ENCODE results near the gene SCT. TPM values are rescaled to one million over a fixed set of nuclear protein-coding genes. Genes with fewer than 3 reads are reported as not detected.

The SCT gene
- total and polyA plus RNA-seq, 4 donors = not detected

DNA sequence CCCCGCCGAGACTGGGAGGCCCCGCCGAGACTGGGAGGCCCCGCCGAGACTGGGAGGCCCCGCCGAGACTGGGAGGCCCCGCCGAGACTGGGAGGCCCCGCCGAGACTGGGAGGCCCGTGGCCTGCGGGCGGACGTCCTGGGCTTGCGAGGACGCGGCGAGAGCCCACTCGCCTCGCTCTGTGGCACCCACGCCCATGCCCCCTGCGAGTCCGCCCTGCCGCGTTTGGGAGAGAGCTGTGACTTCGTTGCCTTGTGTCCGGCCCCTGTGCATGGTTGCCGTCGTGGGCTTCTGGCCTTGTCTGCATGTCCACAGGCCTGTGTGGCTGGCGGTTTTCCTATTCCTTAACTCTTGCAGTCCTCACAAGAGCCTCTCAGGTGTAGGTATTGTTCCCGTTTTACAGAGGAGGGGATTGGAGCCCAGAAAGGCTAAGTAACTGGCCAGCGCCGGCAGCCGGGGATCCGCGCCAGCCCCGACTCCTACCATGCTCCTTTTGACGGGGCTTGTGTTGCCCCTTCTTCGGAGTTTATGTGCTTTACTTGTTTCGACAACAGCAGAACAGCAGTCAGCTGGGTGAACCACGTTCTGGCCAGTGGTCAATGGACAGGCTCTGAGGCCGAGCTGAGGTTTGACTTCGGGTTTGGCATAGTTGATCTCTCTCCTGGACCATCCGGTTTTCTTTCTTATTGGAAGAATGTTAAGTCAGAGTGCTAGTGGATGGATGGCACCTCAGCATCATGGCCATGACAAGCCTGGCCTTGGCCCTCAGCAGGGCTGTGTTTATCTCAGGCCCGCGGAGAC lies 50.0 kb downstream of the SCT start:
- intact Hi-C loops (cut with DNase I) = loop anchor here in 1 of 2 donors (5.0 kb wide), 1 partner anchor 35 kb away; no protein-coding TSS in a partner anchor
- WGBS, 2 donors = 5% methylated on average over 40 to 46 of the region's 48 CpGs

More for the DNA sequence above, 50.0 kb downstream of the SCT start:
- no peaks in the 10 kb centered on the region for H3K27me3 ChIP-seq (ENCODE audit: control insufficient read depth in 1 of 2, insufficient read depth in 2 of 2, low read length in 1 of 2)
- no peaks in the 10 kb centered on the region for H3K9me3 ChIP-seq (ENCODE audit: control insufficient read depth, low read length)
- peak overlapping the region; percentile 67 to 69 for H3K4me3 ChIP-seq (ENCODE audit: low read length in 2 of 2)
- H3K36me3 ChIP-seq (ENCODE audit: control insufficient read depth in 1 of 2, insufficient read depth in 2 of 2, low read length in 1 of 2) = no peaks in the 10 kb centered on the region
- no peaks in the 10 kb centered on the region for H3K4me1 ChIP-seq (ENCODE audit: control insufficient read depth in 1 of 2, insufficient read depth in 2 of 2, low read length in 2 of 2)
- H3K27ac ChIP-seq (ENCODE audit: low read depth in 1 of 2, low read length in 2 of 2) = peak overlapping the region in 1 of 2 donors; percentile 49
- DNase-seq (no peak), ATAC-seq (ENCODE audit: low FRiP score) (no peak)

Other genes starting within 250 kb of the SCT start
- gene PKP3, start 233.0 kb downstream of the SCT start, total RNA-seq = under 1 TPM in 1 of 2 donors, not detected in 1; 0.42 TPM
- gene PKP3, start 233.0 kb downstream of the SCT start, polyA plus RNA-seq = 10 to 100 TPM in 1 of 2 donors, under 1 TPM in 1; 0.05 to 10.9 TPM
- gene SIGIRR, start 212.2 kb downstream of the SCT start, total RNA-seq = 10 to 100 TPM; 19.8 to 47.8 TPM
- gene SIGIRR, start 212.2 kb downstream of the SCT start, polyA plus RNA-seq = 10 to 100 TPM; 27.8 to 52.7 TPM
- 1 to 10 TPM; 1.3 to 2.8 TPM for gene ANO9, start 185.2 kb downstream of the SCT start, total RNA-seq
- 1 to 10 TPM in 1 of 2 donors, under 1 TPM in 1; 0.41 to 8.1 TPM for gene ANO9, start 185.2 kb downstream of the SCT start, polyA plus RNA-seq
- gene PTDSS2, start 176.9 kb downstream of the SCT start, total RNA-seq = 10 to 100 TPM; 19.2 to 34.1 TPM
- gene PTDSS2, start 176.9 kb downstream of the SCT start, polyA plus RNA-seq = 10 to 100 TPM; 10.1 to 47.6 TPM
- gene RNH1, start 119.9 kb downstream of the SCT start, total RNA-seq = 100 to 1,000 TPM; 146 to 184 TPM
- 100 to 1,000 TPM; 125 to 224 TPM for gene RNH1, start 119.9 kb downstream of the SCT start, polyA plus RNA-seq
- 10 to 100 TPM; 35.9 to 44.9 TPM for gene HRAS, start 91.6 kb downstream of the SCT start, total RNA-seq
- 100 to 1,000 TPM in 1 of 2 donors, 10 to 100 TPM in 1; 75.9 to 142 TPM for gene HRAS, start 91.6 kb downstream of the SCT start, polyA plus RNA-seq
- 1 to 10 TPM; 1.0 to 1.3 TPM for gene LRRC56, start 89.7 kb downstream of the SCT start, total RNA-seq
- gene LRRC56, start 89.7 kb downstream of the SCT start, polyA plus RNA-seq = 1 to 10 TPM in 1 of 2 donors, under 1 TPM in 1; 0.25 to 1.5 TPM
- gene LMNTD2, start 66.4 kb downstream of the SCT start, total RNA-seq = 1 to 10 TPM; 1.4 to 1.9 TPM
- 1 to 10 TPM; 1.7 to 1.9 TPM for gene LMNTD2, start 66.4 kb downstream of the SCT start, polyA plus RNA-seq
- 1 to 10 TPM; 5.6 to 8.5 TPM for gene RASSF7, start 66.2 kb downstream of the SCT start, total RNA-seq
- 1 to 10 TPM; 8.4 to 9.9 TPM for gene RASSF7, start 66.2 kb downstream of the SCT start, polyA plus RNA-seq
- 10 to 100 TPM; 26.6 to 32.4 TPM for gene PHRF1, start 50.7 kb downstream of the SCT start, total RNA-seq
- gene PHRF1, start 50.7 kb downstream of the SCT start, polyA plus RNA-seq = 10 to 100 TPM in 1 of 2 donors, 1 to 10 TPM in 1; 7.6 to 18.1 TPM
- gene IRF7, start 11.2 kb downstream of the SCT start, total RNA-seq = 10 to 100 TPM; 23.3 to 30.9 TPM
- gene IRF7, start 11.2 kb downstream of the SCT start, polyA plus RNA-seq = 10 to 100 TPM; 13.4 to 29.3 TPM
- gene CDHR5, start 2.2 kb downstream of the SCT start, total RNA-seq = not detected
- gene CDHR5, start 2.2 kb downstream of the SCT start, polyA plus RNA-seq = 10 to 100 TPM in 1 of 2 donors, under 1 TPM in 1; 0.79 to 39.8 TPM
- 1 to 10 TPM; 1.3 to 2.1 TPM for gene DRD4, start 10.1 kb upstream of the SCT start, total RNA-seq
- gene DRD4, start 10.1 kb upstream of the SCT start, polyA plus RNA-seq = 1 to 10 TPM in 1 of 2 donors, not detected in 1; 3.4 TPM
- 10 to 100 TPM; 32.2 to 59.5 TPM for gene DEAF1, start 68.0 kb upstream of the SCT start, total RNA-seq
- 10 to 100 TPM; 15.7 to 53.0 TPM for gene DEAF1, start 68.0 kb upstream of the SCT start, polyA plus RNA-seq
- gene TMEM80, start 68.6 kb upstream of the SCT start, total RNA-seq = 10 to 100 TPM; 15.6 to 23.0 TPM
- gene TMEM80, start 68.6 kb upstream of the SCT start, polyA plus RNA-seq = 10 to 100 TPM in 1 of 2 donors, 1 to 10 TPM in 1; 8.4 to 31.2 TPM
- gene EPS8L2, start 79.0 kb upstream of the SCT start, total RNA-seq = 10 to 100 TPM; 41.0 to 45.1 TPM
- 100 to 1,000 TPM in 1 of 2 donors, 10 to 100 TPM in 1; 64.6 to 102 TPM for gene EPS8L2, start 79.0 kb upstream of the SCT start, polyA plus RNA-seq
- gene TALDO1, start 120.3 kb upstream of the SCT start, total RNA-seq = 100 to 1,000 TPM; 113 to 130 TPM
- 100 to 1,000 TPM; 122 to 187 TPM for gene TALDO1, start 120.3 kb upstream of the SCT start, polyA plus RNA-seq
- gene GATD1, start 150.3 kb upstream of the SCT start, total RNA-seq = 10 to 100 TPM; 36.1 to 52.7 TPM
- 10 to 100 TPM in 1 of 2 donors, 1 to 10 TPM in 1; 9.6 to 32.5 TPM for gene GATD1, start 150.3 kb upstream of the SCT start, polyA plus RNA-seq
- not detected for gene CEND1, start 162.9 kb upstream of the SCT start, total RNA-seq
- under 1 TPM in 1 of 2 donors, not detected in 1; 0.10 TPM for gene CEND1, start 162.9 kb upstream of the SCT start, polyA plus RNA-seq
- 10 to 100 TPM; 10.1 to 12.9 TPM for gene SLC25A22, start 171.1 kb upstream of the SCT start, total RNA-seq
- gene SLC25A22, start 171.1 kb upstream of the SCT start, polyA plus RNA-seq = 1 to 10 TPM; 3.2 to 5.6 TPM
- 10 to 100 TPM in 1 of 2 donors, 1 to 10 TPM in 1; 8.5 to 14.7 TPM for gene PIDD1, start 178.1 kb upstream of the SCT start, total RNA-seq
- 10 to 100 TPM; 15.3 to 71.4 TPM for gene PIDD1, start 178.1 kb upstream of the SCT start, polyA plus RNA-seq
- 1,000 to 10,000 TPM; 1,300 to 1,387 TPM for gene RPLP2, start 182.8 kb upstream of the SCT start, total RNA-seq
- 1,000 to 10,000 TPM; 1,256 to 1,452 TPM for gene RPLP2, start 182.8 kb upstream of the SCT start, polyA plus RNA-seq
- 100 to 1,000 TPM; 116 to 121 TPM for gene PNPLA2, start 191.7 kb upstream of the SCT start, total RNA-seq
- 100 to 1,000 TPM in 1 of 2 donors, 10 to 100 TPM in 1; 33.7 to 240 TPM for gene PNPLA2, start 191.7 kb upstream of the SCT start, polyA plus RNA-seq
- gene CRACR2B, start 200.7 kb upstream of the SCT start, total RNA-seq = 10 to 100 TPM in 1 of 2 donors, 1 to 10 TPM in 1; 2.2 to 10.0 TPM
- gene CRACR2B, start 200.7 kb upstream of the SCT start, polyA plus RNA-seq = 10 to 100 TPM in 1 of 2 donors, 1 to 10 TPM in 1; 4.8 to 10.5 TPM
- 100 to 1,000 TPM; 620 to 681 TPM for gene CD151, start 205.8 kb upstream of the SCT start, total RNA-seq
- gene CD151, start 205.8 kb upstream of the SCT start, polyA plus RNA-seq = 1,000 to 10,000 TPM in 1 of 2 donors, 100 to 1,000 TPM in 1; 860 to 1,186 TPM
- gene POLR2L, start 215.3 kb upstream of the SCT start, total RNA-seq = 10 to 100 TPM; 57.5 to 69.2 TPM
- gene POLR2L, start 215.3 kb upstream of the SCT start, polyA plus RNA-seq = 100 to 1,000 TPM; 140 to 152 TPM
- gene TSPAN4, start 215.7 kb upstream of the SCT start, total RNA-seq = 10 to 100 TPM; 42.9 to 95.1 TPM
- 10 to 100 TPM; 28.4 to 79.1 TPM for gene TSPAN4, start 215.7 kb upstream of the SCT start, polyA plus RNA-seq

Data from aorta (tissue), 5 donors.